GM19328 (cell line): ENCODE results near the gene HDAC7.

ENCODE experiments used
- ATAC-seq: cut with Tn5 transposase; IDR thresholded peaks from one replicate; pipeline ENCODE4 v1.9.1; 2021; ENCODE audit warnings: mild to moderate bottlenecking, moderate library complexity; ENCODE audit not compliant: unreplicated experiment

HDAC7 gene

DNA sequence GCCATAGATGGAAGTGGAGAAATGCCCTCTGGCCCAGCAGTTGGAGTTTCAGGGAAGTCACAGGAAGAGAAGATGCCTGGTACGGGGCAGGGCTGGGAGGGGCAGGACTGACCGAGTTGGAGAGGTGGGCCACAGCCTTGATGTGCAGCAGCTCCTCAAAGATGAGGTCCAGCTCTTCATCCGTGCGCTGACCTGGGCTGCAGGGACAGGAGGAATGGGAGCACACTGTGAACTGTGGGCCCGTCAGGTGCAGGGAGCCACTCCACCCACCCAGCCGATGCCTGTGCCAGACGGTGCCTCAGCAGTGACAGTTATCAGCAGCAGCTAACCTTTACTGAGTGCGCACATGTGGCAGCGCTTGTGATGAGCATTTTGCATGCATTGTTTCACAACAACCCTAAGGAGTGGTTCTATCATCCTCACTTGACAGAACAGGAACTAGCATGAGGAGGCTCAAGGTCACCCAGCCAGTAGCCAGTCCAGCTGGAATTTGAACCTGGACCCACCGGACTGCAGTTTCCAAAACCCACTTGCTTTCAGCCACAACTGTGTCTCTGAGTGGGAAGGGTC lies 69.4 kb downstream of the HDAC7 start:
- ATAC-seq: no peak

GRCh38 chr12:47748899-47749298 lies 70.8 kb downstream of the HDAC7 start:
- no peak for ATAC-seq

DNA sequence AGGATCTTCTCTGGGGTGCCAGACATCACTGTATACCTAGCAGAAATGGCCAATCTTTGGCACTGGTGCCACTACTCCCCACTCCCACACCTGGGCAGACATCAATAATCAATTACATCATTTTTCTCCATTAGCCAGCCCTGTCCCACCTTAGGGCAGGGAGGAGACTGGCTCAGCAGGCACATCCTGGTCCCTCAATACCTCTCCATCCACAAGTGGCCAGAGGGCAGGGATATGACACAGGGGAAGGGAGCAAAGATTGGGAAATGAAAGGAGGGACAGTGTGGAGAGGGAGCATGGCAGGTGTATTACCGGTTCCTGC lies 71.2 kb downstream of the HDAC7 start:
- ATAC-seq: no peak

DNA sequence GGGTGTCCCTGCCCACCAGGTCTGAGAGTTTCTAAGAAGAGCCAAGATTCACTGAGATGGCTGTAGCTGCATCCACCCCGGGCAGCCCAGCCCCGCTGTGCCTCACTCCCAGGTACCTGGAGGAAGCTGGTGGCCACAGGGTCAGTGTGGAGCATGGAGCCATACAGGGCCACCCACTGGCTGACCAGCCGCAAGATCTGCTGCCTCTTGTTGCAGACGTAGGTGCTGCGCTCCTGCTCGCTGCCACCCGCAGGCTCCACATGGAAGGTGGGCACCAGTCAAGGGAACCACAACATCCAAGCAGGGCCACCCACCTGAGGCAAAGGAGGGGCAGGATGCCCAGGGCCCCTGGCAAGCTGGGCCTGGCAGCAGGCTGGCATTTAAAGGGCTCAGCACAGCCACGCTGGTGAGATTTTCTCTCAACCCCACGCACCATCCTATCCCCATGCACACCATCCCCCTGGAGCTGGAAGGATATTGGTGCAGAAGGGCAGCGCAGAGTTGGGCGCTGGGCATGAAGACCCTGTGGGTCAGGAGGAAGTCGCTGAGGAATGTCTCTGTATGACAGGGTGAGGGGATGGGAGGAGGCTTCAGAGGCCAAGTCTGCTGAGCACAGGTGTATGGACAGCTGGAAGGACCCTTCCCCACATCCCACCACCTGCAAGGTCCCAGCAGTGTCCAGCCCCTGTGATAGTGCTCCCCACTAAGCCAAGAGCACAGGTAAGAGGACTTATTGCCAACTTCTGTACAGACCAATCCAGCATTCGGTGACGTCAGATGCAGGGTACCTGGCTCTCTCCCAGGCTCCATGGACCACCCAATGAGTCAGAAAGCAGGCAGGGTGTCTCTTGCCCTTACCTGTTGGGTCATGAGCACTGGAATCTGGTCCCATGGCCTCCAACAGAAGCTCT lies 71.9 kb downstream of the HDAC7 start:
- ATAC-seq: no peak

DNA sequence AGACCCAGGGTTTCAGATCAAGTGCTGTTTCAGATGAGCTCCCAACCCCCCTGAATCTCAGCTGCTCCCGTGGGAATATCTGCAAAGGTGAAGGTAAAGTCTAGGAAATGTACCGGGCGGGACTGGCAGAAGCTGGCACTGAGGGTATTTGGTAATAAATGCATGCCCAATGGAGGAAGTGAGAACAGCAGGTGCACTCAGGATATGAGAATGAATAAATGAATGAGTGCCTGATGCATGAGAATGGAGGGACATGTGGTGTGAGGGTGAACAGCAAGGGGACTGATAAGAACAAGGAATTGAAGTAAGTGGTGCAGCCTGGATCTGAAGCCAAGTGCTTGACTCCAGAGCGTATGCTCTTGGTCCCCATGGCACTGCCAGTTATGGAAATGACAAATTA lies 72.6 kb downstream of the HDAC7 start:
- ATAC-seq: no peak

GRCh38 chr12:47746523-47746922 lies 73.2 kb downstream of the HDAC7 start:
- ATAC-seq: no peak

DNA sequence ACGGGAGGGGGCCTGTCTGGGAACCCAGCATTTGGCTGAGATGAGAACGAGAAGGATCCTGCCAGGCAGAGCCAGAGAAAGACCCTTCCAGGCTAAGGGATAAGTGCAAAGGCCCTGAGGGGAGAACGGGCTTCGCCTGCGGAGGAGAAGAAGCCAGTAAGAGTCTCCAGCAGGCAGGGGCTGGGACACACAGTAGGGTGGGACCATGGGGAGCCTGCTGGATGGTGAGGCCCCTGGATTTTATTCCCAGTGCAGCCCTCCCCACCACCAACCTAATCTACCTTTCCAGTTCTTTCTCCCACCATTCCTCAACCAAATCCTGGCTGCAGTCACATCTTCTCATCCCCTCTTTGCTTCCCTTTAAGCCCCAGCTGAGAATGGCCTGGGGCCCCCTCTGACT lies 73.6 kb downstream of the HDAC7 start:
- no peak for ATAC-seq

DNA sequence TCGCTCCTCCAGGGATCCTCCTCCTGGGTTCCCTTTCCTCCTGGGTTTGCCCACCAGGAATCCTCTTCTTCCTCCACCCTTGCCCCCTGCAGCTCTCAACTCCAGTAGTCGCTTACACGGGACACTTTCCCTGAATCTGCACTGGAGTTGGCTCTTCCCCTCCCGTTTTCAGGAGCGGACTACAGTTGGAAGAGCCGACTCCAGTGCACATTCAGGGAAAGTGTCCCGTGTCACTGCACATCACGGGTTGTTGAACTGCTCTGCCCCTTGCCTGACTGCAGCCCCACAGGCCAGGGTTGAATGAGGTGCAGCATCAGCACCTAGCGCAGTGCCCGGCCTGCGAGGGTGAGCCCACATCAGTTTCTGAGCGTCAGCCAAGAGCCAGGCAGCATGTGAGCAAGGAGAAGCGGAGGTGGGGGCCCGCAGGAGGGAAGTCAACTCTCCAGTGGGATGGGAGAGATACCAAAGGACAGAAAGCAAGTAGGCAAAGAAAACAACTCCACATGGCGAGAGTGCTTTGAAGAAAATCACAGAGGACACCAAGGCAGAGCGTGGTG lies 74.1 kb downstream of the HDAC7 start:
- ATAC-seq: no peak

DNA sequence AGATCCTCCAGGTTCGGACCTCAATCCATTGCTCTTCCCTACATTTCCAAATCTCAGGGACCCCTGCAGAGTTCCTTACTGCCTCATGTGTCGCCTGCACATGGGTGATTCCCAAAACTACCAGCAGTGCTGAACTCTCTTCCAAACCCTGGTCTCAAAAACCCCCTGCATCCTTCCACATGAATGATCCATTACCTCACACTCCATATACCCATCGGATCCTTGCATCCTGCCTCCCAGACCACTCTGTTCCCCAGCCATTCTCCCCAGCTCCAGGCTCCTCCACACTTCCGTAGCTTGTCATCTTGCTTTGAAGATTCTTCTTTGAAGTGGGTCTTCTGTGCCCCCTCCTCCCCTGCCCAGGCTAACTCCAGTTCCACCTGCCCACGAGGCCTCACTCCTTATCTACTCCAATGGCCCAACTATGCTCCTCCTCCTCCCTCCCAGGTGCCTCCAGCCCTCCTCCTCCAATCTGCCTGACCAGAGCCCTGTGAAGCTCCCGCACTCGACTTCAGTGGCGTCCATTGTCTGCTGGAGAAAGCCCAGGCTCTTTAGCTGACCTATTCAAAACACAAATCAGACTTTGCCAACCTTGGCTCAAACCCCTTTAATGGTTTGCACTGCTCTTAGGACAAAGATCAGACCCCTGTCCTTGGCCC lies 74.8 kb downstream of the HDAC7 start:
- ATAC-seq: no peak

DNA sequence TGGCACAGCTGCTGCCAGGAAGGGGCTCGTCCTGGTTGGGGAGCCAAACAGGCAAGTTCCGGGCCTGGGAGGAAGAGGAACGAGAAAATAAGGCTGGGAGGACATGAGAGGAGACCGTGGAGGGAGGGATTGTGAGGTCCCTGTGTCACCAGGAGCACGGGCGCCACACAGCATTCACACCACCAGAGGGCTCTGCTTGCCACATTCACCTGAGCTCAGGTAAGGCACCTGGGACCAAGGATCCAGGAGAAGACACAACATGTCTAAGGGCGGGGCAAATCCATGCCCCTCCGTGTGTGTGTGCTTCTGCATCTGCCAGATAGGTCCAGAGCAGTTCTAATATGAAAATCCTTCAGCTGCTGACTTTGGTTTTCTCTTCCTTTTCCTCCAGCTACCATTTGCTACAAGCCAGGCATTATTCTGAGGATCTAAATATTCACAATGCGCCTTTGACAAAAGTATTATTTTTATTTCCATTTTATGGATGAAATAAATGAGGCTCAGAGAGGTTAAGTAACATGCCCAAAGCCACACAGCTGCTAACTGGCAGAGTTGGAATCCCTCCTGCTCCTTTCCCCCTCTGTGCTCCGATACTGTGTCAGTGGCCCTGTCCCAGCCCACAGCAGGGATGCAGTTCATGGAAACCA lies 75.6 kb downstream of the HDAC7 start:
- no peak for ATAC-seq

GRCh38 chr12:47743311-47743860 lies 76.3 kb downstream of the HDAC7 start:
- no peak for ATAC-seq

GRCh38 chr12:47742253-47742825 lies 77.4 kb downstream of the HDAC7 start:
- ATAC-seq: no peak

DNA sequence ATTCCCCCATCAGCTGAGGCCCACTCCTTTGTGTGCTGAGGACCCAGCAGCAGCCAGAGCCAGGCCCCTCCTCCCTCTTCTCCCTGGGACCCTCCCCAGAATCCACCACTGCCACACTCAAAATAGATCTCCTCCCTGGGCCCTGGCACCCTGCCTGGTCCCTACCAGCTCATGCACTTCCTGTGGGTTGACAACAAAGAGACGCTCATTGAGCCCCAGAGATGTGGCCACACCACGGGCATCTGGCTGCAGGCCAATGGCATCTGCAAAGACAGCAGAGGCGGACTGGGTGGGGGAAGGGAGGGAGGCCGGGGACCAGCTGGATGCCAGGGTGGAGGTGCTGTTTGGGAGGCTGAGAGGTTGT lies 78.4 kb downstream of the HDAC7 start:
- ATAC-seq: no peak

GRCh38 chr12:47740606-47741339 lies 78.9 kb downstream of the HDAC7 start:
- no peak for ATAC-seq

GRCh38 chr12:47739979-47740378 lies 79.7 kb downstream of the HDAC7 start:
- ATAC-seq: peak; percentile 58

DNA sequence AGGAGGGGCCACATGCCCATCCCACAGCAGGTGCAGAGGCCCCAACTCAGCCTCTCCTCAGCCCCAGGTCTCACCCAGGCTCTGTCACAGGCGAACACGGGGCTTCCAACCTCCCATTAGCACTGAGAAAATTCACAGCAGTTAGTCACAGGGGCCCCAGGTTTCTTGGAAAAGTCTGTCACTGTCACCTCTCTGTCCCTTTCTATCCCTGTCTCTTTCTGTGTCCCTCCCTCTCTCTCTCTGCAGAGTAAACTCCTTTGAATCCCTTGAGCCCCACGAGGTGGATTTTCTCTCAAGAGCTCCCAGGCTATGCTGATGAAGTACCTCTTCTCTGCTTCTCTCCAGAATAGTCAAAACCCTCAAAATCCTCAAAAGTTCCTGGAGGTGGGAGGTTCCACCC lies 80.4 kb downstream of the HDAC7 start:
- ATAC-seq: no peak

DNA sequence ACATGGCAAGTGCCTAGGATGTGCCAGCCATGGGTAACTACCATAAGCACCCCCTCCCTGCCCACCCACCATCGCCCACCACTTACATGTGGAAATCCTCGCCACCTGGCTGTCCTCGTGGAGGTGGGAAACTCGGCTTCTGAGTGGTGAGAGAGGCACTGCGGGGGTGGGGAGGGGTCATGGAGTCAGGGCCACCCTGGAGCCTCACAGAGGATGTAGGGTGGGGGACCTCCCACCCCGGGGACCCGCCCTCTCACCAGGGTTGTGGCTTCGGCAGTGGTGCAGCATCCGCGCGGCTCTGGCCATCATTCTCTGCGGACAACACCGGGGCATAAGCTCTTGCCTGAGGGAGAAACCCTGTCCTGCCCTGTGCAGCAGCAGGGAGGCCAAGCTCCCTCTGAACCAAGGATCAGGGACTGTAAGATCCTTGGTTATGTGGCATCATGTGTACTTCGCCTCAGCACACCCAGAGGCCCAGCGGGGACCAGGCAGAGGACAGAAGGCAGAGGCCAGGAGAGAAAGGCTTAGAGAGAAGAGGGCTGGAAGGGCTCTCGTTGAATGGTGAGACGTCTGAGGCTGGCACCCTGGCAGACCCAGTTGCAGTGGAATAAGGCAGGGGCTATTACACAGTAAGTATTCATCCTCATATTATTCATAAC lies 81.6 kb downstream of the HDAC7 start:
- ATAC-seq: no peak

DNA sequence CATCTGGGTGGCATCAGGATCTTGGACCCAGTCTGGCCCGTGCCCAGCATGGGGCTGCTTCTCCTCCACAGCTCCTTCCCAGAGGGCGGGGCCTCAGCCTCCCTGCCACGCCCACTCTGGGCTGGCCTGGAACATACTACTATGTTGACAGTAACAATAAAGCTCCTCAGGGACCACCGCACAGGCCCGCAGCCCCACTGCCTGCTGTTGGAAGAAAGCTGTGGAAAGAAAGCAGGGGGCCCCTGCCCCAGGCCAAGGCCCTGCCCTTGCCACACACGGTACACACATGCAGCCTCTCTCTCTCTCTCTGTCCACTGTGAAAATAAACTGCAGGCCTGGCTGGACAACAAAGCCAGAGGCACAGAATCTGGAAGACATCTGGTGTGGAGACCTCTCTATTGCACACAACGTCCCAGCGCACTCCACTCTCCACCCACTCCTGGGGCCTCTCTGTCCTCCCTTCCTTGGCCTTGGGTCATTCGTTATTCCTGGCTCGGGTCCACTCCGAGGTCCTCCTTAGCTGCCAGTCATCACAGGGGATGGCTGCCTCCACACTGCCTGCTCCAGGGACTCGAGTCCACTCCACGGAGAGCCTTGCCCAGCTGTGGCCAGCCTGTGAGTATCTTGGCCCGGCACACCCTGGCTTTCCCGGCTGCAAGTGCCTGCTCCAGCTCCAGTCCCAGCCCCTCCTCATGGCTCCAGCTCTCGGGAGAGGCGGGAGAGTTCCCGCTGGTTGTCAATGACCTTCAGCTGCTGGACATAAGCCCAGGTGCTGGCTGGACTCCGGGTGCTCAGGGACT lies 82.6 kb downstream of the HDAC7 start:
- ATAC-seq: no peak

DNA sequence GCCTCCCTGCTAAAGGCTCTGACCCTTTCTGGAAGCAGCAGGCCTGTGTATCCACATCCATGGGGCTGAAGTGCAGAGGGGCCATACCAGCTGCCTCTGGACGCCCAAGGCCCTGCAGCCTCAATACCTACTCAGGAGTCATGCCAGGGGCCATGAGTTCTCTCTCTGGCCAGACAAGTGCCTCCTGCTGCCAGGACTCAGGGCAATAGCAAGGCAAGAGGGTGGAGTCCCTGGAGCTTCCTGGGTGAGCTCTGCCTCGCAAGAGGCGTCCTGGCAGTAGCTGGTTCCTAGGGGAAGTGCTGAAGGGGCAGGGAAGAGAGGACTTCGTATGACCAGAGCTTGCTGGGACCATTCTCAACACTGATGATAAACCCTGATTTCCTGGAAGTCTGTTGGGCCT lies 83.5 kb downstream of the HDAC7 start:
- no peak for ATAC-seq
